SK-N-SH (cell line): Measurements from ENCODE around the gene ARMC9. TPM values are rescaled to one million over a fixed set of nuclear protein-coding genes. Genes with fewer than 3 reads are reported as not detected.

Experiments used
- CTCF ChIA-PET: fragments of 300-600, 350-600 bp; formaldehyde crosslinking; extraction: SDS; loops from one replicate; lab custom pipeline; 2021; lab: Yijun Ruan, JAX
- POLR2A ChIA-PET: fragments of 350-600 bp; sonication (Branson Sonifier 250); formaldehyde crosslinking; extraction: SDS; loops from one replicate; lab custom pipeline; 2020; ENCODE audit warnings: antibody characterized with exemption, inconsistent platforms; lab: Yijun Ruan, JAX
- DNase-seq: peaks from one replicate; pipeline ENCODE4 v3.0.0; 2012
- H2AFZ ChIP-seq: fragments of 200-600 bp; sonication (generic); 2 replicates; pipeline ENCODE4 v1.8.1; 2016; ENCODE audit warnings: antibody characterized with exemption, mild to moderate bottlenecking, low read depth
- H3F3A ChIP-seq: fragments of 200-600 bp; sonication (generic); replicated peaks from 2 replicates; pipeline ENCODE3; 2016; ENCODE audit warnings: antibody characterized with exemption, mild to moderate bottlenecking; ENCODE audit not compliant: insufficient read depth
- H3K27ac ChIP-seq, 2 experiments: fragments of 200-500 bp in 1 of 2; fragments of 200-600 bp in 1 of 2; sonication (Bioruptor generic) in 1 of 2; sonication (generic), shearing (Covaris generic) in 1 of 2; 2 replicates each; pipeline versions ENCODE4 v1.5.1 to v1.6.1; 2014 to 2016; ENCODE audit warnings: low read depth in 2 of 2, inconsistent platforms in 1 of 2, low read length in 1 of 2, mild to moderate bottlenecking in 1 of 2, mixed read lengths in 1 of 2
- H3K27me3 ChIP-seq: fragments of 200-600 bp; sonication (generic), shearing (Covaris generic); 2 replicates; pipeline ENCODE4 v1.6.1; 2016; ENCODE audit warnings: mixed run types; ENCODE audit not compliant: insufficient read depth
- H3K36me3 ChIP-seq, 2 experiments: fragments of 200-500 bp in 1 of 2; fragments of 200-600 bp in 1 of 2; sonication (Bioruptor generic) in 1 of 2; sonication (generic) in 1 of 2; replicated peaks in 1 of 2; 2 replicates each; pipeline versions ENCODE3 to v1.5.1; 2014 to 2016; ENCODE audit warnings: low read length in 1 of 2, mild to moderate bottlenecking in 1 of 2; ENCODE audit not compliant: insufficient read depth in 2 of 2, control insufficient read depth in 1 of 2
- H3K4me1 ChIP-seq, 2 experiments: fragments of 200-500 bp in 1 of 2; fragments of 200-600 bp in 1 of 2; sonication (Bioruptor generic) in 1 of 2; sonication (generic), shearing (Covaris generic) in 1 of 2; 2 replicates each; pipeline versions ENCODE4 v1.5.1 to v1.6.1; 2014 to 2016; ENCODE audit warnings: low read depth in 1 of 2, low read length in 1 of 2, mixed run types in 1 of 2; ENCODE audit not compliant: insufficient read depth in 2 of 2, control insufficient read depth in 1 of 2
- H3K4me2 ChIP-seq: fragments of 200-600 bp; sonication (generic), shearing (Covaris generic); 2 replicates; pipeline ENCODE4 v1.6.1; 2017; ENCODE audit warnings: mixed run types
- H3K4me3 ChIP-seq, 2 experiments: fragments of 200-500 bp in 1 of 2; fragments of 200-600 bp in 1 of 2; sonication (Bioruptor generic) in 1 of 2; sonication (generic), shearing (Covaris generic) in 1 of 2; 2 replicates each; pipeline versions ENCODE4 v1.5.1 to v1.8.1; 2014 to 2016; ENCODE audit warnings: low read depth in 2 of 2, inconsistent platforms in 1 of 2, low read length in 1 of 2, mild to moderate bottlenecking in 1 of 2, mixed read lengths in 1 of 2, moderate library complexity in 1 of 2
- H3K79me2 ChIP-seq: fragments of 200-600 bp; sonication (generic); 2 replicates; pipeline ENCODE4 v1.8.1; 2017; ENCODE audit warnings: mild to moderate bottlenecking; ENCODE audit not compliant: insufficient read depth
- H3K9ac ChIP-seq: fragments of 200-600 bp; sonication (generic); 2 replicates; pipeline ENCODE4 v1.6.1; 2017; ENCODE audit warnings: mixed run types
- H3K9me2 ChIP-seq: fragments of 200-600 bp; sonication (generic); 2 replicates; pipeline ENCODE4 v1.6.1; 2017; ENCODE audit warnings: mixed run types
- H3K9me3 ChIP-seq: fragments of 200-600 bp; sonication (generic); 2 replicates; pipeline ENCODE4 v1.6.1; 2017; ENCODE audit warnings: mixed run types, mild to moderate bottlenecking, moderate library complexity
- H4K20me1 ChIP-seq: fragments of 200-600 bp; sonication (generic); 2 replicates; pipeline ENCODE4 v1.6.1; 2017; ENCODE audit warnings: mild to moderate bottlenecking, mixed run types; ENCODE audit not compliant: insufficient read depth
- EZH2phosphoT487 ChIP-seq: fragments of 200-600 bp; sonication (generic); IDR thresholded peaks from 2 replicates; pipeline ENCODE4 v1.6.1; 2017; ENCODE audit warnings: low read depth, mixed run types, mild to moderate bottlenecking, antibody characterized with exemption, moderate library complexity, borderline replicate concordance
- GABPA ChIP-seq: IDR thresholded peaks from 2 replicates; pipeline ENCODE4 v1.4.0; 2012; ENCODE audit warnings: low read depth, mild to moderate bottlenecking
- JUND ChIP-seq: IDR thresholded peaks from 2 replicates; pipeline ENCODE4 v1.4.0; 2012
- POLR2AphosphoS5 ChIP-seq: IDR thresholded peaks from 2 replicates; pipeline ENCODE4 v1.6.1; 2012; ENCODE audit warnings: low read depth, low read length
- RAD21 ChIP-seq: IDR thresholded peaks from 2 replicates; pipeline ENCODE4 v1.6.1; 2012; ENCODE audit warnings: mild to moderate bottlenecking, low read length
- RCOR1 ChIP-seq: fragments of 150-350 bp; IDR thresholded peaks from 2 replicates; pipeline ENCODE4 v1.6.1; 2017; ENCODE audit warnings: antibody characterized with exemption, low read length
- SMC3 ChIP-seq: IDR thresholded peaks from 2 replicates; pipeline ENCODE4 v1.6.1; 2012; ENCODE audit warnings: low read depth, low read length, improper control_type of control experiment
- YY1 ChIP-seq: IDR thresholded peaks from 2 replicates; pipeline ENCODE4 v1.4.0; 2012; ENCODE audit warnings: low read depth, mild to moderate bottlenecking
- WGBS: methylation state at CpG from one replicate; pipeline ENCODE4 v1.1.6; 2017; ENCODE audit warnings: low lambda C conversion rate; 5-methylcytosine and 5-hydroxymethylcytosine counted together
- polyA plus RNA-seq, 3 experiments: library from polyadenylated mRNA; depleted of rRNA; stranded (reverse); fragments of >200 nt; gene quantifications; 2 replicates each; pipeline ENCODE4 v1.2.3, GENCODE V29; 2012
- TF ChIP-seq, protein P1 (sequence below): IDR thresholded peaks from 2 replicates; pipeline ENCODE4; 2012
- TF ChIP-seq, protein P2 (sequence below): fragments of 150-350 bp; IDR thresholded peaks from 2 replicates; pipeline ENCODE4 v1.6.1; 2016; ENCODE audit warnings: mild to moderate bottlenecking, low read depth, low read length
- TF ChIP-seq, protein P3 (sequence below): fragments of 150-350 bp; IDR thresholded peaks from 2 replicates; pipeline ENCODE4 v1.6.1; 2017; ENCODE audit warnings: antibody characterized with exemption, low read length, low read depth, borderline replicate concordance
- TF ChIP-seq, protein P4 (sequence below): IDR thresholded peaks from 2 replicates; pipeline ENCODE4 v1.4.0; 2012; ENCODE audit warnings: low read depth, borderline replicate concordance
- TF ChIP-seq, protein P5 (sequence below): IDR thresholded peaks from 2 replicates; pipeline ENCODE4 v1.6.1; 2012; ENCODE audit warnings: mild to moderate bottlenecking, low read depth, low read length, moderate library complexity

ARMC9 gene
- polyA plus RNA-seq, 1 of the 3 experiments (the other 2 are of a cell fraction): 25.3 TPM

DNA sequence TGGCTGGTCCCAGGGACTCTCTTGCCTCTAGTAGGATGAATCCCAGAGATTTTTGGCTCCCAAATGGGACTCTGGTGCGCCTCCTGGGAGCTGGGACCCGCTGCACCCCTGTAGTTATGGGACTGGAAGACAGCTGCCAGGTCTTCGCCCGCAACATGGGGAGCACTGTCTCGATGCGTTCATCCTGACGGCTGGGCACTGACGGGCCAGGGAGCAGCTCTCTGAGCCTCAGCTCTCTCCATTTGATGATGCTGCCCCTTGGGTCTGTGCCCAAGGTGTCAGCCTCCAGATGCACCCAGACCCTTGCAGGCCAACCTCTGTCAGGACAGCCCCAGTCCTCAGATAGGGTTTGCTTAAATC lies 9.3 kb upstream of the ARMC9 start:
- H3K9me3 ChIP-seq: no peaks in the 10 kb centered on the region
- 96% methylated on average over 4 of the region's 8 CpGs for WGBS
- POLR2A ChIA-PET: no interaction called here

DNA sequence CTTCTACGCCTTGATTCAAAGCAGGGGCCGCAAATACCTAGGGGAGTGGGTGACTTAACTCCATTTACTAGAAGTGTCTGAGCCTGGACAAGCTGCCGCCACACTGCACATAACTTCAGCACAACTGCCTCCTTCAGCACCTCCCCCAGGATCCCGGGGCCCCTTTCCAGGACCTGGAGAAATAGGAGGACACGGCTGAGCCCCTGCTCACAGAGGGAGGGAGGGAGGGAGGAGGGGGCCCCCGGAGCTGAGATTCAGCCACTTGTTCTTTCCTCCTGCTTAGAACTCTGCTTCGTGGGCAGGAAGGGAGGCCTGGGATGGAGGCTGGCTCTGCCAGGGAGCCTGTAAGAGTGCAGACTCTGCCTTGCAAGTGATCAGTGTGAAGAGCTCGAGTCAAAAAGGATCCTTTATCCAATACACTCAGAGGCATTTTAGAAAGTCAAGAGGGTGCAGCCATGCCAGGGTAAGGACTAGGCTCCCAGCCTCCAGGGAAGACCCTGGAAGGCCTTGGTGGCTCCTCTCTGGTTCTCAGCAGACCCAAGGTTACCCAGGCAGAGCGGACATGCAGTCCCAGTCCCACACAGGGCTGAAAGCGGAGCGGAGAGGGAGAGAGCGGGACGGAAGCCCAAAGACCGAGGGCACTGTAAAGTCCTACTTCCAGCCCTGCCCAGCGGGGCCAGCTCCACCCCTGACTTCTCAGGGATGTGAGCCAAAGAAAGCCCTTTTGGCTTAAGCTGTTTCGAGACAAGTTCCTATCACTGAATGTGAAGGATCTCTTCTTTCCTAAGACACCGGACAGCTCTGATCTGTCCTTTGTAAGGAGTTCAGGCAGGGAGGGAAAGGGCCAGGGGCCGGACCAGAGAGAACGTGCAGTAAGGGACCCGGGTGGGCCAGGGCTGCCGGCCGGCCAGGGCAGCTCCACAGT lies 8.6 kb upstream of the ARMC9 start:
- H3K4me1 ChIP-seq: peaks cover 7 to 21% of the 10 kb centered on the region in 2 experiments; a peak in 1 of 4 replicates
- no peaks in the 10 kb centered on the region for H3K36me3 ChIP-seq
- no peak overlapping the region for H2AFZ ChIP-seq
- H3K79me2 ChIP-seq: no peaks in the 10 kb centered on the region
- no peaks in the 10 kb centered on the region for H3K9me3 ChIP-seq
- ChIA-PET CTCF (interaction anchor here (0.8 to 9.8 kb wide), 11 partner anchors 8 to 262 kb away, joined by 3 to 162 read pairs (median 4); partner anchors contain the start of genes ARMC9 and HTR2B), POLR2A (no interaction called here)
- H3K4me3 ChIP-seq: no peak overlapping the region
- TF ChIP-seq JUND (no peak), EZH2phosphoT487 (no peak), RCOR1 (no peak), SMC3 (no peak), RAD21 (no peak)
- TF ChIP-seq, protein P1, sequence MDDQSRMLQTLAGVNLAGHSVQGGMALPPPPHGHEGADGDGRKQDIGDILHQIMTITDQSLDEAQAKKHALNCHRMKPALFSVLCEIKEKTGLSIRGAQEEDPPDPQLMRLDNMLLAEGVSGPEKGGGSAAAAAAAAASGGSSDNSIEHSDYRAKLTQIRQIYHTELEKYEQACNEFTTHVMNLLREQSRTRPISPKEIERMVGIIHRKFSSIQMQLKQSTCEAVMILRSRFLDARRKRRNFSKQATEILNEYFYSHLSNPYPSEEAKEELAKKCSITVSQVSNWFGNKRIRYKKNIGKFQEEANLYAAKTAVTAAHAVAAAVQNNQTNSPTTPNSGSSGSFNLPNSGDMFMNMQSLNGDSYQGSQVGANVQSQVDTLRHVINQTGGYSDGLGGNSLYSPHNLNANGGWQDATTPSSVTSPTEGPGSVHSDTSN: no peak
- TF ChIP-seq, protein P2, sequence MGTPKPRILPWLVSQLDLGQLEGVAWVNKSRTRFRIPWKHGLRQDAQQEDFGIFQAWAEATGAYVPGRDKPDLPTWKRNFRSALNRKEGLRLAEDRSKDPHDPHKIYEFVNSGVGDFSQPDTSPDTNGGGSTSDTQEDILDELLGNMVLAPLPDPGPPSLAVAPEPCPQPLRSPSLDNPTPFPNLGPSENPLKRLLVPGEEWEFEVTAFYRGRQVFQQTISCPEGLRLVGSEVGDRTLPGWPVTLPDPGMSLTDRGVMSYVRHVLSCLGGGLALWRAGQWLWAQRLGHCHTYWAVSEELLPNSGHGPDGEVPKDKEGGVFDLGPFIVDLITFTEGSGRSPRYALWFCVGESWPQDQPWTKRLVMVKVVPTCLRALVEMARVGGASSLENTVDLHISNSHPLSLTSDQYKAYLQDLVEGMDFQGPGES: no peak
- TF ChIP-seq, protein P3, sequence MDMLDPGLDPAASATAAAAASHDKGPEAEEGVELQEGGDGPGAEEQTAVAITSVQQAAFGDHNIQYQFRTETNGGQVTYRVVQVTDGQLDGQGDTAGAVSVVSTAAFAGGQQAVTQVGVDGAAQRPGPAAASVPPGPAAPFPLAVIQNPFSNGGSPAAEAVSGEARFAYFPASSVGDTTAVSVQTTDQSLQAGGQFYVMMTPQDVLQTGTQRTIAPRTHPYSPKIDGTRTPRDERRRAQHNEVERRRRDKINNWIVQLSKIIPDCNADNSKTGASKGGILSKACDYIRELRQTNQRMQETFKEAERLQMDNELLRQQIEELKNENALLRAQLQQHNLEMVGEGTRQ: no peak
- TF ChIP-seq, protein P4, sequence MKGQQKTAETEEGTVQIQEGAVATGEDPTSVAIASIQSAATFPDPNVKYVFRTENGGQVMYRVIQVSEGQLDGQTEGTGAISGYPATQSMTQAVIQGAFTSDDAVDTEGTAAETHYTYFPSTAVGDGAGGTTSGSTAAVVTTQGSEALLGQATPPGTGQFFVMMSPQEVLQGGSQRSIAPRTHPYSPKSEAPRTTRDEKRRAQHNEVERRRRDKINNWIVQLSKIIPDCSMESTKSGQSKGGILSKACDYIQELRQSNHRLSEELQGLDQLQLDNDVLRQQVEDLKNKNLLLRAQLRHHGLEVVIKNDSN: no peak
- no peak overlapping the region for H3K27ac ChIP-seq
- no peaks in the 10 kb centered on the region for H3K27me3 ChIP-seq
- H3K9me2 ChIP-seq: no peaks in the 10 kb centered on the region
- H3K4me2 ChIP-seq: no peak overlapping the region
- H3K9ac ChIP-seq: no peak overlapping the region
- H3F3A ChIP-seq: no peaks in the 10 kb centered on the region
- H4K20me1 ChIP-seq: no peaks in the 10 kb centered on the region
- 89% methylated on average over 15 of the region's 22 CpGs for WGBS
- DNase-seq: no peak

More for the DNA sequence above, 9.3 kb upstream of the ARMC9 start:
- no peaks in the 10 kb centered on the region for H3K79me2 ChIP-seq
- no peaks in the 10 kb centered on the region for H3K36me3 ChIP-seq
- no peaks in the 10 kb centered on the region for H3F3A ChIP-seq
- peaks cover 7 to 21% of the 10 kb centered on the region in 2 experiments; a peak in 1 of 4 replicates for H3K4me1 ChIP-seq
- DNase-seq: no peak
- H3K9ac ChIP-seq: no peak overlapping the region
- no peak overlapping the region for H3K4me2 ChIP-seq
- H3K4me3 ChIP-seq: no peak overlapping the region
- no peak overlapping the region for H3K27ac ChIP-seq
- H2AFZ ChIP-seq: no peak overlapping the region
- no peak for TF ChIP-seq POLR2AphosphoS5
- TF ChIP-seq EZH2phosphoT487: no peak
- no peak for TF ChIP-seq YY1
- no peak for TF ChIP-seq RAD21
- TF ChIP-seq, protein P2: no peak
- TF ChIP-seq GABPA: no peak
- TF ChIP-seq JUND: no peak
- TF ChIP-seq, protein P5, sequence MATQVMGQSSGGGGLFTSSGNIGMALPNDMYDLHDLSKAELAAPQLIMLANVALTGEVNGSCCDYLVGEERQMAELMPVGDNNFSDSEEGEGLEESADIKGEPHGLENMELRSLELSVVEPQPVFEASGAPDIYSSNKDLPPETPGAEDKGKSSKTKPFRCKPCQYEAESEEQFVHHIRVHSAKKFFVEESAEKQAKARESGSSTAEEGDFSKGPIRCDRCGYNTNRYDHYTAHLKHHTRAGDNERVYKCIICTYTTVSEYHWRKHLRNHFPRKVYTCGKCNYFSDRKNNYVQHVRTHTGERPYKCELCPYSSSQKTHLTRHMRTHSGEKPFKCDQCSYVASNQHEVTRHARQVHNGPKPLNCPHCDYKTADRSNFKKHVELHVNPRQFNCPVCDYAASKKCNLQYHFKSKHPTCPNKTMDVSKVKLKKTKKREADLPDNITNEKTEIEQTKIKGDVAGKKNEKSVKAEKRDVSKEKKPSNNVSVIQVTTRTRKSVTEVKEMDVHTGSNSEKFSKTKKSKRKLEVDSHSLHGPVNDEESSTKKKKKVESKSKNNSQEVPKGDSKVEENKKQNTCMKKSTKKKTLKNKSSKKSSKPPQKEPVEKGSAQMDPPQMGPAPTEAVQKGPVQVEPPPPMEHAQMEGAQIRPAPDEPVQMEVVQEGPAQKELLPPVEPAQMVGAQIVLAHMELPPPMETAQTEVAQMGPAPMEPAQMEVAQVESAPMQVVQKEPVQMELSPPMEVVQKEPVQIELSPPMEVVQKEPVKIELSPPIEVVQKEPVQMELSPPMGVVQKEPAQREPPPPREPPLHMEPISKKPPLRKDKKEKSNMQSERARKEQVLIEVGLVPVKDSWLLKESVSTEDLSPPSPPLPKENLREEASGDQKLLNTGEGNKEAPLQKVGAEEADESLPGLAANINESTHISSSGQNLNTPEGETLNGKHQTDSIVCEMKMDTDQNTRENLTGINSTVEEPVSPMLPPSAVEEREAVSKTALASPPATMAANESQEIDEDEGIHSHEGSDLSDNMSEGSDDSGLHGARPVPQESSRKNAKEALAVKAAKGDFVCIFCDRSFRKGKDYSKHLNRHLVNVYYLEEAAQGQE: no peak
- TF ChIP-seq, all 33 proteins: peak for 0
- Histone ChIP-seq H3K27me3 (no peaks in the 10 kb centered on the region), H3K9me2 (no peaks in the 10 kb centered on the region), H4K20me1 (no peaks in the 10 kb centered on the region)
- CTCF ChIA-PET: interaction anchor here (0.8 to 3.8 kb wide), 10 partner anchors 9 to 263 kb away, joined by 3 to 20 read pairs (median 4); partner anchors contain the start of genes ARMC9 and HTR2B
